H1 (cell line): ENCODE measurements around the gene NARS2. TPM values are rescaled to one million over a fixed set of nuclear protein-coding genes. Genes with fewer than 3 reads are reported as not detected.

Source experiments
- CTCF ChIA-PET: fragments of 300-600 bp; sonication (Branson Sonifier 250); formaldehyde crosslinking; loops from one replicate; lab custom pipeline; 2021; ENCODE audit not compliant: partially characterized antibody; lab: Charles Lee
- POLR2A ChIA-PET: fragments of 300-600 bp; sonication (Branson Sonifier 250); formaldehyde crosslinking; loops from one replicate; lab custom pipeline; 2021; ENCODE audit warnings: inconsistent platforms; ENCODE audit not compliant: partially characterized antibody; lab: Charles Lee
- DNase-seq, 2 experiments: peaks; one replicate each; pipeline versions ENCODE4 v3.0.0 to v3.0.0-alpha.2; 2010 to 2022; ENCODE audit warnings: low spot score in 2 of 2, low read depth in 1 of 2, mixed read lengths in 1 of 2
- FAIRE-seq: peaks from 2 replicates; lab custom pipeline; 2011; peaks lifted over from hg19 to GRCh38; lab: Jason Lieb, UNC
- H2AFZ ChIP-seq: 2 replicates; pipeline ENCODE4 v1.8.1; 2012; ENCODE audit warnings: low read length, inconsistent platforms
- H2AK5ac ChIP-seq: 2 replicates; pipeline ENCODE4 v1.6.1; 2013; ENCODE audit warnings: low read depth, low read length
- H2BK120ac ChIP-seq: replicated peaks from 2 replicates; pipeline ENCODE3; 2013; ENCODE audit warnings: low read depth, low read length, inconsistent platforms
- H2BK12ac ChIP-seq: 2 replicates; pipeline ENCODE4 v1.6.1; 2013; ENCODE audit warnings: low read depth, low read length
- H2BK15ac ChIP-seq: 2 replicates; pipeline ENCODE4 v1.6.1; 2013; ENCODE audit warnings: low read length
- H2BK20ac ChIP-seq: 2 replicates; pipeline ENCODE4 v1.6.1; 2013; ENCODE audit warnings: low read length
- H2BK5ac ChIP-seq: 2 replicates; pipeline ENCODE4 v1.6.1; 2013; ENCODE audit warnings: low read depth, low read length
- H3K14ac ChIP-seq: 2 replicates; pipeline ENCODE4 v1.6.1; 2013; ENCODE audit warnings: inconsistent platforms; ENCODE audit not compliant: insufficient read length
- H3K18ac ChIP-seq: 2 replicates; pipeline ENCODE4 v1.6.1; 2013; ENCODE audit warnings: low read length; ENCODE audit errors: extremely low read depth
- H3K23ac ChIP-seq: 2 replicates; pipeline ENCODE4 v1.6.1; 2013; ENCODE audit warnings: inconsistent platforms; ENCODE audit not compliant: insufficient read length
- H3K23me2 ChIP-seq: 2 replicates; pipeline ENCODE4 v1.6.1; 2013; ENCODE audit warnings: low read depth, low read length
- H3K27ac ChIP-seq: 2 replicates; pipeline ENCODE4 v1.6.1; 2011; ENCODE audit warnings: low read depth, low read length, inconsistent platforms
- H3K27me3 ChIP-seq, 4 experiments: replicated peaks in 1 of 4; 1 replicate in 1 of 4; 2 replicates in 3 of 4; pipeline versions ENCODE4 v1.6.1 to v1.8.1; 2011 to 2013; ENCODE audit warnings: low read length in 3 of 4, mild to moderate bottlenecking in 3 of 4, inconsistent platforms in 2 of 4, mixed read lengths in 2 of 4, moderate library complexity in 1 of 4; ENCODE audit not compliant: control insufficient read depth in 3 of 4, insufficient read depth in 3 of 4; ENCODE audit errors: extremely low read depth in 1 of 4
- H3K36me3 ChIP-seq, 4 experiments: 2 replicates each; pipeline versions ENCODE4 v1.6.1 to v1.8.1; 2011 to 2013; ENCODE audit warnings: mild to moderate bottlenecking in 4 of 4, low read length in 3 of 4, moderate library complexity in 2 of 4, control low read depth in 1 of 4, inconsistent platforms in 1 of 4; ENCODE audit not compliant: insufficient read depth in 4 of 4, control insufficient read depth in 2 of 4
- H3K4ac ChIP-seq: replicated peaks from 2 replicates; pipeline ENCODE3; 2013; ENCODE audit warnings: low read length, low read depth, mixed read lengths, inconsistent platforms; ENCODE audit not compliant: insufficient read length
- H3K4me1 ChIP-seq, 4 experiments: replicated peaks in 1 of 4; 1 replicate in 1 of 4; 2 replicates in 3 of 4; pipeline versions ENCODE4 v1.6.1 to v1.8.1; 2011 to 2013; ENCODE audit warnings: low read length in 3 of 4, inconsistent platforms in 2 of 4, mixed read lengths in 1 of 4; ENCODE audit not compliant: insufficient read depth in 4 of 4, control insufficient read depth in 3 of 4
- H3K4me2 ChIP-seq, 2 experiments: 2 replicates each; pipeline versions ENCODE4 v1.6.1 to v1.8.1; 2011 to 2013; ENCODE audit warnings: low read depth in 2 of 2, low read length in 2 of 2, control low read depth in 1 of 2, inconsistent platforms in 1 of 2, mild to moderate bottlenecking in 1 of 2; ENCODE audit not compliant: insufficient read depth in 1 of 2
- H3K4me3 ChIP-seq, 4 experiments: fragments of 200-600, 300-600 bp in 1 of 4; sonication (generic), shearing (Covaris generic), sonication (Bioruptor Twin) in 1 of 4; 2 replicates each; pipeline versions ENCODE4 v1.5.1 to v1.8.1; 2011 to 2016; ENCODE audit warnings: low read length in 4 of 4, low read depth in 3 of 4, control low read depth in 2 of 4, inconsistent platforms in 2 of 4, mild to moderate bottlenecking in 2 of 4, mixed read lengths in 1 of 4, moderate library complexity in 1 of 4; ENCODE audit not compliant: insufficient read depth in 2 of 4; ENCODE audit errors: extremely low read depth in 1 of 4
- H3K56ac ChIP-seq: replicated peaks from 2 replicates; pipeline ENCODE3; 2013; ENCODE audit warnings: low read depth, mild to moderate bottlenecking, mixed read lengths, low read length, inconsistent platforms; ENCODE audit not compliant: insufficient read length
- H3K79me1 ChIP-seq: 2 replicates; pipeline ENCODE4 v1.6.1; 2013; ENCODE audit warnings: low read depth, low read length, control low read depth
- H3K79me2 ChIP-seq, 2 experiments: 2 replicates each; pipeline versions ENCODE4 v1.6.1 to v1.8.1; 2012 to 2013; ENCODE audit warnings: low read length in 2 of 2, mild to moderate bottlenecking in 2 of 2, inconsistent platforms in 1 of 2; ENCODE audit not compliant: insufficient read depth in 2 of 2, control insufficient read depth in 1 of 2
- H3K9ac ChIP-seq, 4 experiments: replicated peaks in 1 of 4; 1 replicate in 1 of 4; 2 replicates in 3 of 4; pipeline versions ENCODE4 v1.6.1 to v1.8.1; 2011 to 2013; ENCODE audit warnings: low read depth in 3 of 4, low read length in 3 of 4, control low read depth in 2 of 4, mild to moderate bottlenecking in 2 of 4, moderate library complexity in 2 of 4, inconsistent platforms in 1 of 4; ENCODE audit errors: extremely low read depth in 1 of 4
- H3K9me3 ChIP-seq, 2 experiments: 2 replicates each; pipeline versions ENCODE4 v1.6.1 to v1.8.1; 2012 to 2013; ENCODE audit warnings: mild to moderate bottlenecking in 2 of 2, moderate library complexity in 2 of 2, control low read depth in 1 of 2, inconsistent platforms in 1 of 2, low read depth in 1 of 2, low read length in 1 of 2, mixed read lengths in 1 of 2; ENCODE audit not compliant: insufficient read depth in 2 of 2
- H4K20me1 ChIP-seq, 2 experiments: replicated peaks in 1 of 2; 2 replicates each; pipeline versions ENCODE3 to v1.8.1; 2011 to 2013; ENCODE audit warnings: inconsistent platforms in 2 of 2, low read length in 2 of 2, mild to moderate bottlenecking in 1 of 2; ENCODE audit not compliant: insufficient read depth in 2 of 2, control insufficient read depth in 1 of 2
- H4K5ac ChIP-seq: 2 replicates; pipeline ENCODE4 v1.6.1; 2013; ENCODE audit warnings: low read length, low read depth, mixed read lengths, inconsistent platforms; ENCODE audit not compliant: insufficient read length
- H4K8ac ChIP-seq: 2 replicates; pipeline ENCODE4 v1.8.0; 2013; ENCODE audit warnings: mild to moderate bottlenecking, moderate library complexity, low read length, inconsistent platforms; ENCODE audit not compliant: insufficient read depth; ENCODE audit errors: extremely low read depth
- H4K91ac ChIP-seq: replicated peaks from 2 replicates; pipeline ENCODE3; 2013; ENCODE audit warnings: low read length, mixed read lengths, inconsistent platforms; ENCODE audit not compliant: insufficient read length
- BCL11A ChIP-seq, 2 experiments: IDR thresholded peaks; one replicate each; pipeline ENCODE4 v1.6.1; 2011; ENCODE audit warnings: low read depth in 2 of 2, low read length in 2 of 2, mild to moderate bottlenecking in 2 of 2
- EZH2 ChIP-seq: fragments of 200-600 bp; sonication (generic); IDR thresholded peaks from 2 replicates; pipeline ENCODE4 v1.7.1; 2012; ENCODE audit warnings: low read depth, mild to moderate bottlenecking, moderate library complexity, low read length, inconsistent platforms; ENCODE audit not compliant: severe bottlenecking
- FOSL1 ChIP-seq: IDR thresholded peaks from 2 replicates; pipeline ENCODE4 v1.6.1; 2011; ENCODE audit warnings: mild to moderate bottlenecking, low read depth, low read length, moderate library complexity; ENCODE audit not compliant: insufficient read depth
- HDAC2 ChIP-seq, 2 experiments: fragments of 300-600 bp in 1 of 2; sonication (generic) in 1 of 2; IDR thresholded peaks; 2 replicates each; pipeline ENCODE4 v1.6.1; 2011 to 2012; ENCODE audit warnings: low read depth in 2 of 2, low read length in 2 of 2, mild to moderate bottlenecking in 2 of 2, moderate library complexity in 2 of 2, borderline replicate concordance in 1 of 2, inconsistent platforms in 1 of 2
- PHF8 ChIP-seq: fragments of 200-600 bp; sonication (generic); conservative IDR thresholded peaks from 2 replicates; pipeline ENCODE4 v1.7.1; 2012; ENCODE audit warnings: low read depth, mild to moderate bottlenecking, inconsistent platforms, low read length, moderate library complexity
- RAD21 ChIP-seq, 2 experiments: IDR thresholded peaks in 1 of 2; conservative IDR thresholded peaks in 1 of 2; 2 replicates each; pipeline ENCODE4 v1.6.1; 2011; ENCODE audit warnings: low read depth in 2 of 2, low read length in 2 of 2, improper control_type of control experiment in 1 of 2, inconsistent platforms in 1 of 2, mild to moderate bottlenecking in 1 of 2, moderate library complexity in 1 of 2
- RXRA ChIP-seq: IDR thresholded peaks from 2 replicates; pipeline ENCODE4 v1.6.1; 2011; ENCODE audit warnings: low read depth, mild to moderate bottlenecking, low read length, moderate library complexity; ENCODE audit not compliant: insufficient read depth
- SRF ChIP-seq: IDR thresholded peaks from 2 replicates; pipeline ENCODE4 v1.6.1; 2011; ENCODE audit warnings: mild to moderate bottlenecking, low read depth, low read length, moderate library complexity
- TAF1 ChIP-seq: IDR thresholded peaks from 2 replicates; pipeline ENCODE4 v1.6.1; 2011; ENCODE audit warnings: mild to moderate bottlenecking, low read depth, low read length
- YY1 ChIP-seq: IDR thresholded peaks from 2 replicates; pipeline ENCODE4 v1.6.1; 2011; ENCODE audit warnings: low read depth, mild to moderate bottlenecking, low read length
- WGBS, 2 experiments: shearing (Covaris generic) in 1 of 2; methylation state at CpG; one replicate each; pipeline versions ENCODE4 v1.1.6 to v1.1.7; 2013 to 2015; ENCODE audit warnings: low lambda C conversion rate in 2 of 2, mixed read lengths in 2 of 2, inconsistent platforms in 1 of 2, low coverage in 1 of 2, missing lambda C conversion rate in 1 of 2; ENCODE audit not compliant: insufficient replicate concordance in 2 of 2, insufficient coverage in 1 of 2, insufficient read length in 1 of 2; ENCODE audit errors: extremely low coverage in 1 of 2, missing lambda C conversion rate in 1 of 2; 5-methylcytosine and 5-hydroxymethylcytosine counted together
- polyA plus RNA-seq, 7 experiments: library from polyadenylated mRNA; depleted of rRNA in 3 of 7; stranded (reverse) in 5 of 7; unstranded in 2 of 7; fragments of >200 nt in 5 of 7; fragments of 200-250 nt in 2 of 7; gene quantifications; 1 replicate in 5 of 7; 2 replicates in 1 of 7; 4 replicates in 1 of 7; pipeline versions ENCODE4 v1.2.1 to v1.2.3, GENCODE V29; 2011 to 2013; ENCODE audit warnings: missing spikeins in 2 of 7, mixed read lengths in 2 of 7
- total RNA-seq: library from RNA; stranded (reverse); fragmentation: NEBNext Ultra II Directional; extraction: Animal tissue kit (Norgen Biotek cat#: 25700); gene quantifications from 2 replicates; pipeline ENCODE4 v1.2.1, GENCODE V29; 2021
- TF ChIP-seq, protein P1 (sequence below): IDR thresholded peaks from 2 replicates; pipeline ENCODE4 v1.6.1; 2012; ENCODE audit warnings: inconsistent platforms

The NARS2 gene
- total and polyA plus RNA-seq, 2 of the 8 experiments (the other 6 are each of a cell fraction or from before 2014, with no cell fraction given): 26.2 to 51.6 TPM

DNA sequence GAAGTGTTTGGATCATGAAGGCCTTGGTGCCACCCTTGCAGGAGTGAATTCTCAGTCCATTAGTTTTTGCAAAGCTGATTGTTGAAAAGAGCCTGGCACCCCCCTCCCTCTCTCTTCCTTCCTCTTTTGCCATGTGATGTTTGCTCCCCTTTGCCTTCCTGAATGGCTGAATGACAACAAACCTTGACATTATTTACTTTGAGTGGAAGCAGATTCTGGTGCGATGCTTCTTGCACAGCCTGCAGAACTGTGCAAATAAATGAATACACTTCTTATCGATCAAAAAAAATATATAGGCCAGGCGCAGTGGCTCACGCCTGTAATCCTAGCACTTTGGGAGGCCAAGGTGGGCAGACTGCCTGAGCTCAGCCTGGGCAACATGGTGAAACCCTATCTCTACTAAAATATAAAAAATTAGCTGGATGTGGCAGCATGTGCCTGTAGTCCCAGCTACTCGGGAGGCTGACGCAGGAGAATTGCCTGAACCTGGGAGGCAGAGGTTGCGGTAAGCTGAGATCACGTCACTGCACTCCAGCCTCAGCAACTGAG, 2.0 kb upstream of the NARS2 start:
- POLR2A ChIA-PET: no interaction called here
- Histone ChIP-seq H2AFZ (no peak overlapping the region), H2AK5ac (no peak overlapping the region), H3K4me2 (no peak overlapping the region; a peak in 1 of 4 replicates), H3K56ac (no peak overlapping the region), H3K79me1 (no peaks in the 10 kb centered on the region; the same call in 1 of the 2 replicates), H3K79me2 (peaks cover 0 to 23% of the 10 kb centered on the region in 2 experiments; a peak in 2 of 4 replicates), H3K27me3 (no peaks in the 10 kb centered on the region), H3K4ac (no peak overlapping the region), H2BK5ac (no peak overlapping the region), H2BK12ac (no peak overlapping the region), H4K5ac (no peak overlapping the region), H3K4me1 (no peaks in the 10 kb centered on the region; a peak in 2 of 7 replicates), H2BK120ac (no peak overlapping the region), H3K23ac (no peak overlapping the region), H3K27ac (no peak overlapping the region), H2BK15ac (no peak overlapping the region), H4K8ac (no peak overlapping the region), H3K23me2 (peaks cover 11% of the 10 kb centered on the region), H3K4me3 (no peak overlapping the region), H3K18ac (no peak overlapping the region), H4K20me1 (no peaks in the 10 kb centered on the region), H2BK20ac (no peak overlapping the region), H4K91ac (no peak overlapping the region), H3K9me3 (no peaks in the 10 kb centered on the region), H3K36me3 (0 out of 8 replicates have a peak, but pooled peaks cover 0 to 2% (median 0%) of the 10 kb centered on the region in 4 experiments), H3K9ac (no peak overlapping the region), H3K14ac (no peak overlapping the region)
- CTCF ChIA-PET: interaction anchor here (4.3 to 4.9 kb wide), 2 partner anchors 9 to 12 kb away, joined by 33 to 35 read pairs; no protein-coding TSS in a partner anchor
- DNase-seq (no peak), FAIRE-seq (no peak)
- 94% methylated on average over 8 of the region's 8 CpGs; no CpG with 5 or more reads in 1 of the 2 experiments for WGBS, 2 experiments
- TF ChIP-seq EZH2 (no peak), RXRA (no peak), RAD21 (IDR thresholded peaks at IDR 0.05 in 1 of 2, conservative IDR thresholded peaks at IDR 0.05 in 1 of 2; ENCODE audit: low read depth in 2 of 2, low read length in 2 of 2) (no peak), PHF8 (no peak), BCL11A (IDR thresholded peaks at IDR 0.05; ENCODE audit: low read depth in 2 of 2, low read length in 2 of 2) (no peak), FOSL1 (no peak), TAF1 (no peak), HDAC2 (IDR thresholded peaks at IDR 0.05; ENCODE audit: borderline replicate concordance in 1 of 2, low read depth in 2 of 2, low read length in 2 of 2) (no peak), YY1 (no peak), SRF (no peak)
- TF ChIP-seq, protein P1, sequence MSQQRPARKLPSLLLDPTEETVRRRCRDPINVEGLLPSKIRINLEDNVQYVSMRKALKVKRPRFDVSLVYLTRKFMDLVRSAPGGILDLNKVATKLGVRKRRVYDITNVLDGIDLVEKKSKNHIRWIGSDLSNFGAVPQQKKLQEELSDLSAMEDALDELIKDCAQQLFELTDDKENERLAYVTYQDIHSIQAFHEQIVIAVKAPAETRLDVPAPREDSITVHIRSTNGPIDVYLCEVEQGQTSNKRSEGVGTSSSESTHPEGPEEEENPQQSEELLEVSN: no peak
